IMR-90 (cell line): ENCODE measurements around the gene MYO1G. TPM values are rescaled to one million over a fixed set of nuclear protein-coding genes. Genes with fewer than 3 reads are reported as not detected.

Experiments used
- ATAC-seq: fragments of 200-7000 bp; cut with Tn5 transposase; 2 replicates; pipeline ENCODE4 v1.9.1; 2020; ENCODE audit warnings: low read depth, mild to moderate bottlenecking, moderate library complexity
- BruUV-seq: library from RNA; stranded (reverse); fragments of 400-500 nt; replicated peaks from 2 replicates; lab custom pipeline; 2021; lab: Mats Ljungman, UMichigan
- CTCF ChIA-PET: fragments of 300-600 bp; formaldehyde crosslinking; extraction: SDS; loops from one replicate; lab custom pipeline; 2021; ENCODE audit warnings: antibody characterized with exemption; lab: Yijun Ruan, JAX
- POLR2A ChIA-PET: fragments of 300-600 bp; sonication (Branson Sonifier 250); formaldehyde crosslinking; loops from one replicate; lab custom pipeline; 2022; ENCODE audit warnings: antibody characterized with exemption; ENCODE audit not compliant: unreplicated experiment; lab: Charles Lee
- DNase-seq: peaks from one replicate; pipeline ENCODE4 v3.0.0; 2013
- H2AFZ ChIP-seq: replicated peaks from 2 replicates; pipeline ENCODE3; 2013; ENCODE audit warnings: low read length, mild to moderate bottlenecking; ENCODE audit not compliant: poor library complexity
- H2AK5ac ChIP-seq: 2 replicates; pipeline ENCODE4 v1.6.1; 2013; ENCODE audit warnings: low read depth, low read length, inconsistent platforms
- H2AK9ac ChIP-seq: replicated peaks from 2 replicates; pipeline ENCODE3; 2013; ENCODE audit warnings: mild to moderate bottlenecking, low read depth, low read length, moderate library complexity; ENCODE audit not compliant: poor library complexity
- H2BK120ac ChIP-seq: 2 replicates; pipeline ENCODE4 v1.6.1; 2013; ENCODE audit warnings: low read depth, low read length, inconsistent platforms
- H2BK15ac ChIP-seq: 3 replicates; pipeline ENCODE4 v1.6.1; 2013; ENCODE audit warnings: low read depth, low read length, inconsistent platforms
- H2BK20ac ChIP-seq: 2 replicates; pipeline ENCODE4 v1.6.1; 2013; ENCODE audit warnings: low read depth, mild to moderate bottlenecking, inconsistent platforms, low read length, moderate library complexity
- H2BK5ac ChIP-seq: 2 replicates; pipeline ENCODE4 v1.6.1; 2013; ENCODE audit warnings: mild to moderate bottlenecking, low read depth, low read length, inconsistent platforms; ENCODE audit not compliant: poor library complexity, severe bottlenecking
- H3K14ac ChIP-seq: replicated peaks from 2 replicates; pipeline ENCODE4 v1.6.1; 2013; ENCODE audit warnings: low read depth, low read length, inconsistent platforms
- H3K18ac ChIP-seq: 2 replicates; pipeline ENCODE4 v1.6.1; 2013; ENCODE audit warnings: low read depth, low read length, control low read depth
- H3K23ac ChIP-seq: 2 replicates; pipeline ENCODE4 v1.6.1; 2013; ENCODE audit warnings: low read depth, low read length, inconsistent platforms
- H3K27ac ChIP-seq: 2 replicates; pipeline ENCODE4 v1.5.1; 2013; ENCODE audit warnings: mild to moderate bottlenecking, control low read depth, low read length; ENCODE audit not compliant: insufficient read depth
- H3K27me3 ChIP-seq: 2 replicates; pipeline ENCODE4 v1.6.1; 2013; ENCODE audit warnings: low read length; ENCODE audit not compliant: control insufficient read depth, insufficient read depth
- H3K36me3 ChIP-seq: 2 replicates; pipeline ENCODE4 v1.6.1; 2013; ENCODE audit warnings: low read length, mixed read lengths; ENCODE audit not compliant: control insufficient read depth, insufficient read depth
- H3K4ac ChIP-seq: 2 replicates; pipeline ENCODE4 v1.6.1; 2013; ENCODE audit warnings: low read depth, low read length, inconsistent platforms
- H3K4me1 ChIP-seq: 2 replicates; pipeline ENCODE4 v1.6.1; 2013; ENCODE audit warnings: low read length, mixed read lengths; ENCODE audit not compliant: control insufficient read depth, insufficient read depth
- H3K4me2 ChIP-seq: 2 replicates; pipeline ENCODE4 v1.6.1; 2013; ENCODE audit warnings: low read depth, mild to moderate bottlenecking, control low read depth, low read length, moderate library complexity
- H3K4me3 ChIP-seq: 2 replicates; pipeline ENCODE4 v1.5.1; 2013; ENCODE audit warnings: low read depth, mild to moderate bottlenecking, control low read depth, low read length, moderate library complexity; ENCODE audit not compliant: insufficient read depth
- H3K56ac ChIP-seq: 2 replicates; pipeline ENCODE4 v1.6.1; 2013; ENCODE audit warnings: low read length, inconsistent platforms; ENCODE audit not compliant: insufficient read depth; ENCODE audit errors: extremely low read depth
- H3K79me1 ChIP-seq, 2 experiments: 2 replicates each; pipeline ENCODE4 v1.6.1; 2013; ENCODE audit warnings: low read length in 2 of 2, inconsistent platforms in 1 of 2, low read depth in 1 of 2
- H3K9ac ChIP-seq: 2 replicates; pipeline ENCODE4 v1.6.1; 2013; ENCODE audit warnings: low read depth, low read length, control low read depth
- H3K9me1 ChIP-seq: 2 replicates; pipeline ENCODE4 v1.6.1; 2013; ENCODE audit warnings: low read length, inconsistent platforms; ENCODE audit not compliant: insufficient read depth
- H3K9me3 ChIP-seq: 2 replicates; pipeline ENCODE4 v1.6.1; 2013; ENCODE audit warnings: low read length; ENCODE audit not compliant: control insufficient read depth, insufficient read depth
- H4K20me1 ChIP-seq: 2 replicates; pipeline ENCODE4 v1.6.1; 2013; ENCODE audit warnings: low read length, inconsistent platforms; ENCODE audit not compliant: insufficient read depth
- H4K5ac ChIP-seq: 2 replicates; pipeline ENCODE4 v1.6.1; 2013; ENCODE audit warnings: mild to moderate bottlenecking, low read depth, low read length, control low read depth
- H4K8ac ChIP-seq, 2 experiments: 2 replicates each; pipeline ENCODE4 v1.6.1; 2013; ENCODE audit warnings: low read depth in 2 of 2, low read length in 2 of 2, control low read depth in 1 of 2, inconsistent platforms in 1 of 2
- H4K91ac ChIP-seq: 2 replicates; pipeline ENCODE4 v1.6.1; 2013; ENCODE audit warnings: low read depth, low read length, inconsistent platforms; ENCODE audit not compliant: insufficient read depth
- CEBPB ChIP-seq: IDR thresholded peaks from 2 replicates; pipeline ENCODE4 v1.6.1; 2012; ENCODE audit warnings: low read depth, low read length, improper control_type of control experiment
- FOS ChIP-seq: fragments of 150-350 bp; IDR thresholded peaks from 2 replicates; pipeline ENCODE4 v1.6.1; 2016; ENCODE audit warnings: low read depth, low read length
- MAFK ChIP-seq: IDR thresholded peaks from 2 replicates; pipeline ENCODE4 v1.6.1; 2012; ENCODE audit warnings: low read depth, low read length, improper control_type of control experiment
- MXI1 ChIP-seq: IDR thresholded peaks from 2 replicates; pipeline ENCODE4 v1.6.1; 2012; ENCODE audit warnings: low read depth, mild to moderate bottlenecking, low read length, moderate library complexity, borderline replicate concordance
- POLR2A ChIP-seq: IDR thresholded peaks from 2 replicates; pipeline ENCODE4 v1.6.1; 2012; ENCODE audit warnings: mild to moderate bottlenecking, low read depth, low read length
- RCOR1 ChIP-seq: IDR thresholded peaks from 2 replicates; pipeline ENCODE4 v1.6.1; 2012; ENCODE audit warnings: mild to moderate bottlenecking, low read length, improper control_type of control experiment; ENCODE audit not compliant: insufficient replicate concordance
- RFX5 ChIP-seq: IDR thresholded peaks from 2 replicates; pipeline ENCODE4 v1.8.0; 2012; ENCODE audit warnings: low read depth, mild to moderate bottlenecking, low read length, moderate library complexity
- USF2 ChIP-seq: fragments of 150-350 bp; IDR thresholded peaks from 2 replicates; pipeline ENCODE4 v1.6.1; 2017; ENCODE audit warnings: mild to moderate bottlenecking, antibody characterized with exemption, low read length, low read depth
- WGBS, 2 experiments: methylation state at CpG; one replicate each; pipeline versions ENCODE4 v1.1.5 to v1.1.7; 2013; ENCODE audit warnings: missing lambda C conversion rate in 2 of 2; ENCODE audit not compliant: insufficient read length in 1 of 2; ENCODE audit errors: extremely low coverage in 2 of 2; 5-methylcytosine and 5-hydroxymethylcytosine counted together
- dilution Hi-C: fragments of 300-500 bp; cut with HindIII; formaldehyde crosslinking; loops from one replicate; pipeline ENCODE4 v1.14.3; 2018; ENCODE audit warnings: low sequenced_read_pairs; ENCODE audit not compliant: unreplicated experiment
- in situ Hi-C: fragments of 300-500 bp; cut with MboI; formaldehyde crosslinking; loops from 3 replicates; pipeline ENCODE4 v1.14.3; 2019; ENCODE audit warnings: low sequenced_read_pairs, inconsistent platforms, mixed read lengths
- intact Hi-C: fragments of 100-400 bp; cut with micrococcal nuclease; formaldehyde crosslinking; loops from 2 replicates; pipeline ENCODE4 v1.10.0; 2022
- polyA plus RNA-seq, 3 experiments: library from polyadenylated mRNA; depleted of rRNA; stranded (reverse); fragments of >200 nt; gene quantifications; 2 replicates each; pipeline ENCODE4 v1.2.3, GENCODE V29; 2012; ENCODE audit warnings: low replicate concordance in 1 of 3
- total RNA-seq: library from RNA; depleted of rRNA; stranded (reverse); fragments of >200 nt; gene quantifications from 2 replicates; pipeline ENCODE4 v1.2.3, GENCODE V29; 2012
- TF ChIP-seq, protein P1 (sequence below): conservative IDR thresholded peaks from 2 replicates; pipeline ENCODE4 v1.5.1; 2012; ENCODE audit warnings: mild to moderate bottlenecking, low read depth, low read length, improper control_type of control experiment

MYO1G gene
- total and polyA plus RNA-seq, 2 of the 4 experiments (the other 2 are of a cell fraction), result under 0.01 to 0.02 TPM

GRCh38 chr7:44930921-44931320 lies 47.9 kb downstream of the MYO1G start:
- H3K23ac ChIP-seq, result no peak overlapping the region
- no peak overlapping the region for H2AK5ac ChIP-seq
- ATAC-seq, result no peak
- POLR2A ChIA-PET, result no interaction called here
- H4K5ac ChIP-seq, result no peak overlapping the region
- TF ChIP-seq FOS (no peak), POLR2A (no peak), RFX5 (no peak), MAFK (no peak), MXI1 (no peak), USF2 (no peak), RCOR1 (no peak), CEBPB (no peak)
- TF ChIP-seq, protein P1, sequence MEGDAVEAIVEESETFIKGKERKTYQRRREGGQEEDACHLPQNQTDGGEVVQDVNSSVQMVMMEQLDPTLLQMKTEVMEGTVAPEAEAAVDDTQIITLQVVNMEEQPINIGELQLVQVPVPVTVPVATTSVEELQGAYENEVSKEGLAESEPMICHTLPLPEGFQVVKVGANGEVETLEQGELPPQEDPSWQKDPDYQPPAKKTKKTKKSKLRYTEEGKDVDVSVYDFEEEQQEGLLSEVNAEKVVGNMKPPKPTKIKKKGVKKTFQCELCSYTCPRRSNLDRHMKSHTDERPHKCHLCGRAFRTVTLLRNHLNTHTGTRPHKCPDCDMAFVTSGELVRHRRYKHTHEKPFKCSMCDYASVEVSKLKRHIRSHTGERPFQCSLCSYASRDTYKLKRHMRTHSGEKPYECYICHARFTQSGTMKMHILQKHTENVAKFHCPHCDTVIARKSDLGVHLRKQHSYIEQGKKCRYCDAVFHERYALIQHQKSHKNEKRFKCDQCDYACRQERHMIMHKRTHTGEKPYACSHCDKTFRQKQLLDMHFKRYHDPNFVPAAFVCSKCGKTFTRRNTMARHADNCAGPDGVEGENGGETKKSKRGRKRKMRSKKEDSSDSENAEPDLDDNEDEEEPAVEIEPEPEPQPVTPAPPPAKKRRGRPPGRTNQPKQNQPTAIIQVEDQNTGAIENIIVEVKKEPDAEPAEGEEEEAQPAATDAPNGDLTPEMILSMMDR, result no peak
- H4K20me1 ChIP-seq, result no peaks in the 10 kb centered on the region
- H4K91ac ChIP-seq, result no peak overlapping the region
- CTCF ChIA-PET, result no interaction called here
- no peak overlapping the region for H2AFZ ChIP-seq
- no peaks in the 10 kb centered on the region for H3K4me1 ChIP-seq
- no peaks in the 10 kb centered on the region for H3K79me1 ChIP-seq
- H2BK15ac ChIP-seq, result no peak overlapping the region
- BruUV-seq, result no TSS peak
- DNase-seq, result no peak
- no peak overlapping the region for H2AK9ac ChIP-seq
- no peak overlapping the region for H3K4ac ChIP-seq
- in situ Hi-C loops (no loop called here), dilution Hi-C loops (no loop called here), intact Hi-C loops (no loop called here)
- H3K9me3 ChIP-seq, result no peaks in the 10 kb centered on the region
- H3K9me1 ChIP-seq, result 0 out of 2 replicates have a peak, but pooled peaks cover 4% of the 10 kb centered on the region
- no peak overlapping the region for H2BK5ac ChIP-seq
- no peak overlapping the region for H3K14ac ChIP-seq
- no peak overlapping the region for H3K4me2 ChIP-seq
- H3K18ac ChIP-seq, result no peak overlapping the region
- H4K8ac ChIP-seq, result no peak overlapping the region
- no peak overlapping the region for H2BK120ac ChIP-seq
- no peak overlapping the region for H3K27ac ChIP-seq
- no CpG with 5 or more reads among the region's 6 CpGs for WGBS, 2 experiments
- H3K36me3 ChIP-seq, result no peaks in the 10 kb centered on the region
- peaks cover 22% of the 10 kb centered on the region for H3K27me3 ChIP-seq
- H3K9ac ChIP-seq, result no peak overlapping the region
- H2BK20ac ChIP-seq, result no peak overlapping the region
- H3K4me3 ChIP-seq, result no peak overlapping the region
- H3K56ac ChIP-seq, result no peak overlapping the region
